ENCODE results near the gene GRIP1.

GRIP1 gene

DNA sequence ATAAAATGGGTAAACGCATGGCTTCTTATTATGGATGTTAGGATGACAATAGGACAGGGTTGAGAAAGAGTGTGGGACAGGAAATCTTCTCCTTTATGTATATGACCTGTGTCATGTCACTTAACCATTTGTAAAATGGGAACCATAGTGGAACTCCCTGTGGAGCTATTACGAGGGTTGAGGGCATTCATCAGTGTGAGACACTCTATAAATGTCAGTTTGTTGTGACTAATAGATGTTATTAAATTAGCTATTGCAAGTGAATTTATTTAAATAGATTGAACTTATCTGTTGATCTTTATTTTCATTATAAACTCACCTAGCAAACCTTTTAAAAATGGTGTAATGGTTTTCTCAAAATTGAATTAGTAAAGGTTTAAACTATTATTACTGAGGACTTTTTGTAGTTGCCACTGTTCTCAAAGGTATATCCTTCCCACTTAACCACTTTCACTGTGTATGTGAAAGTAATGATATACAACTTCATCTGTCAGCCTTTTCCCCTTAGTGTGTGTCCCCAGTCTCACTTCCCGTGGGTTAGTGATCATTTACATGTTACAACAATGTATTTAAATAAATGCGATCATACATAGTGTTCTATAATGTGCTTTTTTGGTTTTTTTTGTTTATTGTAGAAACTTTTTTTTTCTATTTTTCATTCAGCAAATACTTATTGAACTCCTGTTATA is 359.5 kb downstream of the GRIP1 start:
- DNase-seq (ENCODE audit: low spot score): no peak

GRCh38 chr12:66314278-66314677 is 364.6 kb downstream of the GRIP1 start:
- no peak for DNase-seq (ENCODE audit: low spot score)

DNA sequence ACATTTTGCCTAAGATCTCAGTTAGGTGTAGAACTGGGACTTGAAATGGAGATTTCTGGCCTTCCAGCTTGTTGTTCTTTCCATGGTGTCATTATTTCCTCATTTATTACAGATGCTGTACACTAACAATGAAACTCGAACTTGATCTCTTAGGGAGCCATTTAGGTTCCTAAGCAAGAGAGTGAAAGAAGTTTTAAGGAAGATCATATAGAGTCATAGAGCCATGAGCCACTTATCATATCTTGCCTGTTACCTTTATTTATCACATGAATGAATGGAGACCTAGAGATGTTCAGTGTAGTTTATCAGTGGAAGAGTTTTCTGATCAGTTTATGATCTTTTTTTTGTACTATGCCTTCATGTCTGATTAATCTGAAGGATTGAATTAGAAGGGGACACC is 366.7 kb downstream of the GRIP1 start:
- DNase-seq (ENCODE audit: low spot score): no peak

- no peak for DNase-seq (ENCODE audit: low spot score)
Observed at GRCh38 chr12:66309606-66310005, 369.3 kb downstream of the GRIP1 start.

DNA sequence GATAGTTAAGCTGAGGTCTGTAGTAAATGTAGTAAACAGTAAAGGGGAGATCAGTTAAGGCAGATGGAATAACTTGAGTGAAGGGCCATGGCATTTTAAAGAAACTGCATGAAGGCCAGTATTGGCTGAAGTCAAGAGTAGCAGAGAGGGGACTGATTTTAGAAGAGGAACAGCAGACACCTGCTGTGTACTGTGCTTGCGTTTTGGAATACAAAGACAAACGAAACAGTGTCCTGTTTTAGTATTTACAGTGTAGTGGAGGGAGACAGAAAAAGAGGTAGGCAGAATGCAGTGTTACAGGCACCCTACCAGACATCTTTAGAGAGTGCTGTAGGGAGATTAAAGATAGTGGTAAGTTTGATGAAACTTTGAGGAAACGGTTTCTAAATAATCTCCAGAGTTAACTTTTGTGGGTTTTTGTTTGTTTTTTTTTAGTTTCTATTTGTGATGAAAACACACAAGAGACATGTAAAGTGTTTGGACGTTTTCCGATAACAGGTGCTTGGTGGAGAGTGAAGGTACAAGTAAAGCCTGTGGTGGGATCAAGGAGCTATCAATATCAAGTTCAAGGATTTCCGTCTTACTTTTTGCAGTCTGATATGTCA is 374.5 kb downstream of the GRIP1 start:
- DNase-seq (ENCODE audit: low spot score): no peak

DNA sequence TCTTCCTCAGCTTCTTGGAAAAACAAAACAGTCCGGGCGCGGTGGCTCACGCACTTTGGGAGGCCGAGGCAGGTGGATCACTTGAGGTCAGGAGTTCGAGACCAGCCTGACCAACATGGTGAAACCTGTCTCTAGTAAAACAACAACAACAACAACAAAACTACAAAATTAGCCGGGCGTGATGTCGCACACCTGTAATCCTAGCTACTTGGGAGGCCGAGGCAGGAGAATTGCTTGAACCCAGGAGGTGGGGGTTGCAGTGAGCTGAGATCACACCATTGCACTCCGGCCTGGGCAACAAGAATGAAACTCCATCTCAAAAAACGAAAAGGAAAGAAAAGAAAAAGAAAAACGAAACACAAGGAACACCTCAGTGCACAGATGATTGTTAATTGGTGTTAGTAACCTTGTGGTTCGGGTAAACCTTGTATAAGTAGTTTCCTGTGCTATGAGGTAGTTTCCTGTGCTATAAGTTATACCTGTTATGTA is 375.5 kb downstream of the GRIP1 start:
- DNase-seq (ENCODE audit: low spot score): peak; percentile 63

DNA sequence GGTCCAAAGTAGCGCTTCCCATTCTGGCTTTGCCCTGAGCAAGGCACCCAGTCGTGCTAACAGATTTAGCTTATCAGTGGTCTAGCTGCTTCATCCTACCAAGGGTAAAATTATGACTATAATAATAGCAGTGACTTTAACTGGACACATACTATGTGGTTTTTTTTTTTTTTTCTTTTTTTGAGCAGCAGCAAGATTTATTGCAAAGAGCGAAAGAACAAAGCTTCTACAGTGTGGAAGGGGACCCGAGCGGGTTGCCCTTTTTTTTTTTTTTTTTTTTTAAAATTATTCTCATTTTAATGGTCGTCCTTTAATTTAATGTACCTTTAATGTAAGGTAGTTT is 376.1 kb downstream of the GRIP1 start:
- DNase-seq (ENCODE audit: low spot score): no peak

- peak; percentile 97 for DNase-seq (ENCODE audit: low spot score)
Observed at GRCh38 chr12:66301944-66302826, 376.7 kb downstream of the GRIP1 start, which contains the start of gene HELB. HELB (plus strand) TSS chr12:66302493; CDS start chr12:66302604, 111 bp downstream.

- no peak for DNase-seq (ENCODE audit: low spot score)
Observed at GRCh38 chr12:66297923-66298322, 381.0 kb downstream of the GRIP1 start.

All from CD4-positive, alpha-beta T cell treated with Interleukin-2 at 100 ng/mL for 4 hours (primary cell).